HEK293T (cell line): ENCODE results near the gene PLCL2.

ENCODE experiments used
- CTCF ChIA-PET: fragments of 350-600 bp; formaldehyde crosslinking; extraction: SDS; loops from one replicate; lab custom pipeline; 2021; ENCODE audit warnings: antibody characterized with exemption, inconsistent platforms; lab: Yijun Ruan, JAX
- POLR2A ChIA-PET: fragments of 350-600 bp; formaldehyde crosslinking; extraction: SDS; loops from one replicate; lab custom pipeline; 2020; ENCODE audit warnings: antibody characterized with exemption, inconsistent platforms; lab: Yijun Ruan, JAX
- DNase-seq: peaks from one replicate; pipeline ENCODE4 v3.0.0; 2012; ENCODE audit warnings: mixed read lengths; ENCODE audit errors: extremely low spot score
- ARNT ChIP-seq: fragments of 450-650 bp; IDR thresholded peaks from 2 replicates; pipeline ENCODE4 v1.6.1; 2017; ENCODE audit warnings: mild to moderate bottlenecking
- BHLHE40 ChIP-seq: fragments of 450-650 bp; IDR thresholded peaks from 2 replicates; pipeline ENCODE4 v1.6.1; 2016; ENCODE audit warnings: mild to moderate bottlenecking, moderate library complexity, borderline replicate concordance
- CTBP1 ChIP-seq: fragments of 450-650 bp; IDR thresholded peaks from 2 replicates; pipeline ENCODE4 v1.6.1; 2016; ENCODE audit warnings: borderline replicate concordance
- ELF4 ChIP-seq: fragments of 450-650 bp; IDR thresholded peaks from 2 replicates; pipeline ENCODE4 v1.6.1; 2017; ENCODE audit warnings: antibody characterized with exemption
- FOXA1 ChIP-seq: fragments of 450-650 bp; IDR thresholded peaks from 2 replicates; pipeline ENCODE4 v1.6.1; 2016; ENCODE audit warnings: mild to moderate bottlenecking
- FOXK2 ChIP-seq: fragments of 450-650 bp; IDR thresholded peaks from 2 replicates; pipeline ENCODE4 v1.6.1; 2016; ENCODE audit warnings: mild to moderate bottlenecking
- FOXM1 ChIP-seq: fragments of 450-650 bp; IDR thresholded peaks from 2 replicates; pipeline ENCODE4 v1.6.1; 2017; ENCODE audit warnings: mild to moderate bottlenecking, borderline replicate concordance
- HDGF ChIP-seq: fragments of 450-650 bp; IDR thresholded peaks from 2 replicates; pipeline ENCODE4 v1.6.1; 2017; ENCODE audit warnings: antibody characterized with exemption, borderline replicate concordance
- L3MBTL2 ChIP-seq: fragments of 450-650 bp; conservative IDR thresholded peaks from 2 replicates; pipeline ENCODE4 v1.6.1; 2016; ENCODE audit warnings: mild to moderate bottlenecking
- LEF1 ChIP-seq: fragments of 450-650 bp; IDR thresholded peaks from 2 replicates; pipeline ENCODE4 v1.6.1; 2017; ENCODE audit warnings: mild to moderate bottlenecking, borderline replicate concordance
- NFRKB ChIP-seq: fragments of 450-650 bp; IDR thresholded peaks from 2 replicates; pipeline ENCODE4 v1.6.1; 2016; ENCODE audit warnings: mild to moderate bottlenecking, moderate library complexity
- SP1 ChIP-seq: fragments of 450-650 bp; IDR thresholded peaks from 2 replicates; pipeline ENCODE4 v1.6.1; 2017
- SUZ12 ChIP-seq: fragments of 450-650 bp; IDR thresholded peaks from 2 replicates; pipeline ENCODE4 v1.6.1; 2016; ENCODE audit warnings: mild to moderate bottlenecking
- TARDBP ChIP-seq: fragments of 450-650 bp; IDR thresholded peaks from 2 replicates; pipeline ENCODE4 v1.6.1; 2016
- ZNF384 ChIP-seq: fragments of 450-650 bp; IDR thresholded peaks from 2 replicates; pipeline ENCODE4 v1.6.1; 2016
- TF ChIP-seq, protein P1 (sequence below): fragments of 450-650 bp; IDR thresholded peaks from 2 replicates; pipeline ENCODE4 v1.6.1; 2016

The PLCL2 gene

DNA sequence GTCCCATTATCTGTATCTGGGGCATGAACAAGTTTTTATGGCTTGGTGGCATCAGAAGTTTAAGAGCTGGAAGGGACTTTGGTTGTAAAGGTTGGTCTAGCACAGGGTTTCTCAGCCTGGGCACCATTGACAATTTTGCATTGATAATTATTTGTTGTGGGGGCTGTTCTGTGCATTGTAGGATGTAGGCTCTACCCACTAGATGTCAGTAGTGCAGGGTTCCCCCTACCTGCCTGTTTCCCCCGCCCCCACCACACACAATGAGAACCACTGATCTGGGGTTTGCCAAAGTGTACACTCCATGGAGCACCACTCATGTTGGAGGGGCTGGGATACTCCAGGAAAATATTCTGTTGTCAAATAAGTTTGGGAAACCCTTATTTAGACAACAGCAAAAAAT, 42.7 kb downstream of the PLCL2 start:
- no peak for DNase-seq
- CTCF ChIA-PET = no interaction called here
- POLR2A ChIA-PET = no interaction called here
- TF ChIP-seq FOXA1 (no peak), ARNT (no peak), TARDBP (no peak), FOXM1 (no peak), NFRKB (no peak), BHLHE40 (no peak), HDGF (no peak), SP1 (no peak), SUZ12 (no peak), FOXK2 (no peak), LEF1 (no peak), ELF4 (no peak)
- TF ChIP-seq, protein P1, sequence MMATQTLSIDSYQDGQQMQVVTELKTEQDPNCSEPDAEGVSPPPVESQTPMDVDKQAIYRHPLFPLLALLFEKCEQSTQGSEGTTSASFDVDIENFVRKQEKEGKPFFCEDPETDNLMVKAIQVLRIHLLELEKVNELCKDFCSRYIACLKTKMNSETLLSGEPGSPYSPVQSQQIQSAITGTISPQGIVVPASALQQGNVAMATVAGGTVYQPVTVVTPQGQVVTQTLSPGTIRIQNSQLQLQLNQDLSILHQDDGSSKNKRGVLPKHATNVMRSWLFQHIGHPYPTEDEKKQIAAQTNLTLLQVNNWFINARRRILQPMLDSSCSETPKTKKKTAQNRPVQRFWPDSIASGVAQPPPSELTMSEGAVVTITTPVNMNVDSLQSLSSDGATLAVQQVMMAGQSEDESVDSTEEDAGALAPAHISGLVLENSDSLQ = no peak

DNA sequence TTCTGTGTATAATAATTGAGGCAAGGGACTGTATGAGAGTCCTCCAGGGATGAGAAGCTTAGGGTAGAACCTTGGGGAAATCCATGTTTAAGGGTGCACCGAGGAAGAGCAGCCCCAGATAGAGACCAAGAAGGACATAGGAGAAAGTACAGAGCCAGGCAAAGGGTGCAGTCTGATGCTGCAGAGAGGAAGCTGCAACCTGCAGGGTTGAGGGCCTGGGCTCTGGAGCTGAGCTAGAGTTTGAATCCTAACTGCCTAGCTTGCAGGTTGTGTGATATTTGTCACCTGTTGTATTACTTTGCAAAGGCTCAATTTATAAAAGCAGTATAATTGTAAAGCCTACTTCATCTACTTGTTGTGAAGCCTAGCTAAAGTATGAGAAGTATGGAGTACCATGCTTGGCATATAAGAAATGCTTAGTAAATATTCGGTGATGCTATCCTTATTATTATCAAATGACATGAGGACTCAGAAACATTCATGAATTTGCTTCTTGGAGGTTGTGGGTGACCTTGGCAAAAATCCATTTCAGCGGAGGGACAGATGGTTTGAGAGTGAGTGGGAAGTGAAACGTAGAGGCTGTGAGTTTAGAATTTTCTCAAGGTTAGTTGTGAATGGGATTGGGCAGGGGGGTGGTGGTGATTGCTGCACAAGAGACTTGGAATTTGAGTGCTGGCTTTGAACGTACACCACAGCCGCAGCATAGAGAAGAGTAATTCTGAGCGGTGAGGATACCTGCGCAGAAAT, 43.8 kb downstream of the PLCL2 start:
- ChIA-PET CTCF (interaction anchor here (0.6 kb wide), 1 partner anchor 12 kb away, joined by 3 read pairs; no protein-coding TSS in a partner anchor), POLR2A (no interaction called here)
- no peak for DNase-seq
- TF ChIP-seq TARDBP (no peak), HDGF (no peak), LEF1 (no peak), FOXK2 (no peak), BHLHE40 (no peak), CTBP1 (no peak), SP1 (no peak), L3MBTL2 (no peak), FOXA1 (no peak), ARNT (no peak), FOXM1 (no peak), ZNF384 (no peak), NFRKB (no peak), SUZ12 (no peak), ELF4 (no peak)
- TF ChIP-seq, protein P1 = no peak

DNA sequence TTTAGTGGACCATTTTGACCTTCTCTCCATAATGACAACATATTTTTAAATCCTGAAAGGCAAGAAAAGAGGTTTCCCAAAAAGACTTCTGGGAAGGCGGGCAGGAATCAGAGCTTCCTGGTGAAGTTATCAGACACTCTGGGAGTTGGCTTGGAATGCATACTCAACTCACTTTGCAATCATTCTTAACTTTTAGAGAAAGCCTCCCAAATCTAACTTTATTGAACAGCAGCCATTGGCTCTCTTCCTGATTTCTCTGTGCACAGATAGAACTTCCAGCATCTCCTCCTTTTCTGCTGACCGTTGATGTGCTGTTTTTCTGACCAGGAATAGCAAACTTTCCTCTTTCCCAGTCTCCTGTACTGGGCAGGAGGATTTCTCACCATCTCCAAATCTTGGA, 44.6 kb downstream of the PLCL2 start:
- ChIA-PET POLR2A (no interaction called here), CTCF (no interaction called here)
- no peak for DNase-seq
- TF ChIP-seq FOXM1 = no peak

DNA sequence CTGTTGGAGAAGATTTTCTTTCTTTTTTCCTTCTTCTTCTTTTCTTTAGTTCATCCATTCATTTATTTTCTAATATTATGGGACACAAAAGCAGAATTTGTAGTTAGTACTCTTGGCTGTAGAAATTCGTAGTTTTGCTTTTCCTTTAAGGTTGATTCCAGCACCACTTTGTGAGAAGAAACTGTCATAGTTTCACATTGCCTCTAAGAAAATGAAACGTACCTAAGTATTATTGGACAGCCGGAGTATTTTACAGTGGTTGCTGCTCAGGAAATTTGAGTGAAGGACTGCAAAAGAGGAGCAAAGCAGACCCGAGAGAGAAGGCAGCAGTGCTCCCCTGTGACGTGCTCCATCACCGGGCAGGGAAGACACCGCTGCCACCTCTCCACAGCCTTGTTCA, 48.1 kb downstream of the PLCL2 start:
- ChIA-PET CTCF (no interaction called here), POLR2A (no interaction called here)
- DNase-seq = no peak
- no peak for TF ChIP-seq L3MBTL2

DNA sequence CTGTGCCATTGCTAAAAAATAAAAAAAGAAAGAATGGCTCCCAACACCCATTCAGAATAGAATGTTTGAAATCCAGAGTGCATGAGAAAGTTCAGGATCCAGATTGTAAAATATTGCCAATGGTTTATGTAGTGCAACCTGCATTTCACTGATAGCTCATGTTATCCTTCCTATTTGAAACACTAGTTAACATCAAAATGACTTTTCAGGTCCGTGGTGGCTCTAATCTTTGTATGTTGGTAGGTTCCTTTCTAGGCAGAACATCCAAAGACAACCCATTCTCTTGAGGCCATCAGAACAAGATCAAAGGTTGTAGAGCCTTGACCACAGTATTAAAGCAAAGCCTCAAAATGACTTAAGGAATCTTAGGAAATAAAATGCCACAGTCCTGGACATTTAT, 51.0 kb downstream of the PLCL2 start:
- DNase-seq = no peak
- TF ChIP-seq LEF1 (no peak), FOXA1 (no peak), NFRKB (no peak), ARNT (no peak), TARDBP (no peak), CTBP1 (no peak), FOXK2 (no peak), BHLHE40 (no peak), ZNF384 (no peak), FOXM1 (no peak), SUZ12 (no peak), L3MBTL2 (no peak), HDGF (no peak), ELF4 (no peak), SP1 (no peak)
- TF ChIP-seq, protein P1 = no peak
- POLR2A ChIA-PET = no interaction called here
- CTCF ChIA-PET = no interaction called here

DNA sequence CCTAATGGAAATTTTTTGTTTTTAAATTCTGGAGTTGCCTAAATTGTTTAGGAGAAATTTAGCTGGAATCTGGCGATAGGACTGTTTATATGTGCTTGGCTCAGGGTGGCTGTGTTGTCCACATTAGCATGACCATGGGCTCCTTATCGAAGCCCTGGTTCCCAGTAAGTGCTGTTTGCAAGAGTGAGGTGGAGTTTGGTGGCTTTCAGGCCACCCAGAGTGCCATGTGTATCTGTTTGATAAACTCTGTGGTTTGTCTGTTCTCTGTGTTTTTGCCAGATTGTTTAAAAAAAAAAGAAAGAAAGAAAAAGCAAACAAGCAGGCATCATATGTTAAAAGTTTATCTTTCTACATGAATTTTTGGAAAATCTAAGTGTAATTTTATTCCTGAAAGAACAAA, 51.5 kb downstream of the PLCL2 start:
- no peak for TF ChIP-seq NFRKB
- TF ChIP-seq FOXK2 = no peak
- TF ChIP-seq SUZ12 = no peak
- TF ChIP-seq ZNF384 = no peak
- ChIA-PET POLR2A (no interaction called here), CTCF (no interaction called here)
- DNase-seq = no peak

DNA sequence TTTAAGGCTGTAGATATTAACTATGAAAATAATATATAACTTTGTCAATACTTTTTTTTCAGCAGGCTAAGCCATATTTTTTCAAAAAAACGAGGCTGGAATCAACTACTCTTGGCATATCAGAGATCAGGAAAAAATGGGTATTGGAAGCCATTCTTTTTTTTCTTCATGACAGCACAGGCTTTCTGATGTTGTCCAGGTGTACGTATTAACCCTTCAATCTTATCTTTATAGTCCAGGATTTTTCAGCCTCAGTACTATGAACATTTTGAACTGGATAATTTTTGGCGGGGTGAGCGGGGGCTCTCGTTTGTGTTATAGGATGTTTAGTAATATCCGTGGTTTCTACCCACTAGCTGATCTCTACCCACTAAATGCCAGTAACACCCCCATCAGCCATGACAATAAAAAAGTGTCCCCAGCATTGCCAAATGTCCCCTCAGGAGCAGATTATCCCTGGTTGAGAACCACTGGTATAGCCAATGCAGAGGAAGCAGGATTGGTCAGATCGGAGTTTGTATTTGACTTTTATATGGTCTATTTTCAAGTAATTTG, 52.0 kb downstream of the PLCL2 start:
- POLR2A ChIA-PET = no interaction called here
- CTCF ChIA-PET = no interaction called here
- TF ChIP-seq FOXM1 (no peak), NFRKB (no peak), ZNF384 (no peak), CTBP1 (no peak), FOXA1 (no peak), SP1 (no peak), HDGF (no peak), TARDBP (no peak), L3MBTL2 (no peak), LEF1 (no peak), SUZ12 (no peak), ELF4 (no peak), FOXK2 (no peak), BHLHE40 (no peak), ARNT (no peak)
- TF ChIP-seq, protein P1 = no peak
- DNase-seq = no peak
